Natural killer cell (primary cell): Measurements from ENCODE around the gene MAP1LC3B2. TPM values are rescaled to one million over a fixed set of nuclear protein-coding genes. Genes with fewer than 3 reads are reported as not detected.

Experiments used
- ATAC-seq, 3 donors: fragments of 150-1000 bp in 2 of 3; fragments of 200-7000 bp in 1 of 3; cut with Tn5 transposase; 1 replicate in 1 of 3; 2 replicates in 2 of 3; pipeline ENCODE4 v1.10.0; 2021; ENCODE audit warnings: mild to moderate bottlenecking in 2 of 3, moderate library complexity in 2 of 3
- DNase-seq, 2 donors: peaks; one replicate each; pipeline versions ENCODE4 v3.0.0 to v3.0.0-alpha.2; 2013 to 2021; ENCODE audit warnings: mixed read lengths in 1 of 2
- H3K27ac ChIP-seq: one replicate; pipeline ENCODE4 v1.5.1; 2013; ENCODE audit warnings: mild to moderate bottlenecking, low read length
- H3K27me3 ChIP-seq: one replicate; pipeline ENCODE4 v1.6.1; 2013; ENCODE audit warnings: low read length; ENCODE audit not compliant: control insufficient read depth, insufficient read depth
- H3K36me3 ChIP-seq: one replicate; pipeline ENCODE4 v1.6.1; 2013; ENCODE audit warnings: low read length; ENCODE audit not compliant: control insufficient read depth, insufficient read depth
- H3K4me1 ChIP-seq: one replicate; pipeline ENCODE4 v1.6.1; 2013; ENCODE audit warnings: low read length; ENCODE audit not compliant: control insufficient read depth, insufficient read depth
- H3K4me3 ChIP-seq: one replicate; pipeline ENCODE4 v1.5.1; 2013; ENCODE audit warnings: low read length
- H3K9me3 ChIP-seq: one replicate; pipeline ENCODE4 v1.6.1; 2013; ENCODE audit warnings: low read length; ENCODE audit not compliant: control insufficient read depth, insufficient read depth
- H3K27ac Mint-ChIP-seq, 2 donors: one replicate each; pipeline ENCODE4 v1.8.0; 2022; ENCODE audit warnings: mild to moderate bottlenecking in 2 of 2, mixed read lengths in 2 of 2, moderate library complexity in 1 of 2
- H3K27me3 Mint-ChIP-seq, 2 donors: one replicate each; pipeline ENCODE4 v1.8.0; 2022; ENCODE audit warnings: low read depth in 2 of 2, mixed read lengths in 2 of 2
- H3K36me3 Mint-ChIP-seq: one replicate; pipeline ENCODE4 v1.8.0; 2022; ENCODE audit warnings: mixed read lengths
- H3K4me1 Mint-ChIP-seq, 2 donors: one replicate each; pipeline ENCODE4 v1.8.0; 2022; ENCODE audit warnings: mixed read lengths in 2 of 2
- H3K4me3 Mint-ChIP-seq: one replicate; pipeline ENCODE4 v1.8.0; 2022; ENCODE audit warnings: mild to moderate bottlenecking, moderate library complexity, mixed read lengths
- H3K9me3 Mint-ChIP-seq, 2 donors: one replicate each; pipeline ENCODE4 v1.8.0; 2022; ENCODE audit warnings: mixed read lengths in 2 of 2
- CTCF ChIP-seq: fragments of 200-600 bp; IDR thresholded peaks from one replicate; pipeline ENCODE4 v1.8.0; 2022; ENCODE audit warnings: antibody characterized with exemption
- WGBS: methylation state at CpG from one replicate; pipeline ENCODE4 v1.1.7; 2013; ENCODE audit warnings: missing lambda C conversion rate; ENCODE audit not compliant: insufficient coverage; 5-methylcytosine and 5-hydroxymethylcytosine counted together
- intact Hi-C: fragments of 100-400 bp; cut with micrococcal nuclease; formaldehyde crosslinking; loops from one replicate; pipeline ENCODE4 v1.14.2; 2022
- total RNA-seq, 4 donors: library from RNA; stranded (reverse); fragments of 120-200 nt in 1 of 4; gene quantifications; one replicate each; pipeline versions ENCODE4 v1.2.3 to v1.2.4, GENCODE V29; 2013 to 2022

The MAP1LC3B2 gene
- total RNA-seq, 3 donors from 2014 or later (not counting 1 experiment from before 2014, with no cell fraction given) = 1.5 to 3.7 (median 3.3) TPM

- no peaks in the 10 kb centered on the region for H3K36me3 Mint-ChIP-seq
- Histone ChIP-seq H3K36me3 (no peaks in the 10 kb centered on the region), H3K9me3 (no peaks in the 10 kb centered on the region), H3K27me3 (no peaks in the 10 kb centered on the region), H3K4me3 (no peak overlapping the region), H3K27ac (no peak overlapping the region), H3K4me1 (no peaks in the 10 kb centered on the region)
- intact Hi-C loops = no loop called here
- H3K27ac Mint-ChIP-seq = no peak overlapping the region
- no peaks in the 10 kb centered on the region for H3K4me1 Mint-ChIP-seq
- DNase-seq (no peak), ATAC-seq (no peak)
- peaks cover 0 to 13% of the 10 kb centered on the region in 2 donors for H3K27me3 Mint-ChIP-seq
- WGBS = 81% methylated on average over 21 of the region's 22 CpGs
- no peak overlapping the region for H3K4me3 Mint-ChIP-seq
- H3K9me3 Mint-ChIP-seq = no peaks in the 10 kb centered on the region
- no peak for TF ChIP-seq CTCF
These were observed 45.9 kb downstream of the MAP1LC3B2 start for GRCh38 chr12:116604951-116605641.

GRCh38 chr12:116606397-116606796 is 47.2 kb downstream of the MAP1LC3B2 start:
- Histone ChIP-seq H3K9me3 (no peaks in the 10 kb centered on the region), H3K36me3 (no peaks in the 10 kb centered on the region), H3K27ac (no peak overlapping the region), H3K4me1 (no peaks in the 10 kb centered on the region), H3K4me3 (no peak overlapping the region), H3K27me3 (no peaks in the 10 kb centered on the region)
- H3K4me1 Mint-ChIP-seq = peaks cover 6 to 8% of the 10 kb centered on the region in 2 donors
- TF ChIP-seq CTCF = no peak
- intact Hi-C loops = no loop called here
- ATAC-seq = no peak
- DNase-seq = no peak
- H3K27ac Mint-ChIP-seq = no peak overlapping the region
- peaks cover 0 to 13% of the 10 kb centered on the region in 2 donors for H3K27me3 Mint-ChIP-seq
- no peaks in the 10 kb centered on the region for H3K9me3 Mint-ChIP-seq
- H3K4me3 Mint-ChIP-seq = no peak overlapping the region
- WGBS = 86% methylated on average over 4 of the region's 4 CpGs
- no peaks in the 10 kb centered on the region for H3K36me3 Mint-ChIP-seq

- DNase-seq (no peak), ATAC-seq (no peak)
- Mint-ChIP-seq H3K4me3 (no peak overlapping the region), H3K4me1 (peaks cover 6 to 8% of the 10 kb centered on the region in 2 donors), H3K9me3 (no peaks in the 10 kb centered on the region), H3K36me3 (no peaks in the 10 kb centered on the region), H3K27me3 (peaks cover 0 to 13% of the 10 kb centered on the region in 2 donors), H3K27ac (no peak overlapping the region)
- Histone ChIP-seq H3K36me3 (no peaks in the 10 kb centered on the region), H3K4me3 (no peak overlapping the region), H3K4me1 (no peaks in the 10 kb centered on the region), H3K9me3 (no peaks in the 10 kb centered on the region), H3K27ac (no peak overlapping the region), H3K27me3 (no peaks in the 10 kb centered on the region)
- TF ChIP-seq CTCF = no peak
- intact Hi-C loops = no loop called here
- WGBS = 89% methylated on average over 6 of the region's 6 CpGs
These were observed 47.9 kb downstream of the MAP1LC3B2 start for GRCh38 chr12:116607039-116607438.
